Measurements from ENCODE around the gene LATS1.
"Not testable (repeated sequence)": the region's sequence is repeated elsewhere in the genome, so short reads cannot be mapped to it uniquely, and the experiment has no call there.

The LATS1 gene

GRCh38 chr6:149717588-149718458 lies at the start of gene LATS1:
TSS of gene LATS1 (minus strand) at chr6:149718101. CDS start at chr6:149702126, 15,975 bp downstream.
- peak; percentile 81 to 83 for DNase-seq

GRCh38 chr6:149766156-149766769 lies 48.4 kb upstream of the LATS1 start:
- DNase-seq, result no peak

DNA sequence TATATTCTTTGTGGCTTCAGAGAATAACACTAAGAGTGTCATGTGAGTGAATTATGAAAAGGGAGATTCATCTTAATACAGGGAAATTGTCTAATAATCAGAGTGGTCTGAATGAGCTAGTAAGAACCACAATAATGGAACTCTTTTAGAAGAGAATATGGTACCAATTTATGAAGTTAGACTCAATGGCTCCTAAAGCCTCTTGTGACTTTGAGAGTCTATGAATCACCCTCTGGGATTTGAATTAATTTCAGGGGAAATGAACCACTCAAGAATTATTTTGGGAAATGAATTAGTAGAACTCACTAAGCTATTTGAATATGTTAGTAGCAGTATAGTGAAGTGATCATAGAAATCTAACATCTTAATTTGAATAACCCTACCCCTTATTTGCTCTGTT lies 46.0 kb upstream of the LATS1 start:
- DNase-seq, result no peak

GRCh38 chr6:149761438-149761837 lies 43.5 kb upstream of the LATS1 start:
- DNase-seq, result no peak

- no peak for DNase-seq
Observed at GRCh38 chr6:149756261-149756636, 38.3 kb upstream of the LATS1 start.

GRCh38 chr6:149755300-149756260 lies 37.7 kb upstream of the LATS1 start:
- DNase-seq, result no peak

DNA sequence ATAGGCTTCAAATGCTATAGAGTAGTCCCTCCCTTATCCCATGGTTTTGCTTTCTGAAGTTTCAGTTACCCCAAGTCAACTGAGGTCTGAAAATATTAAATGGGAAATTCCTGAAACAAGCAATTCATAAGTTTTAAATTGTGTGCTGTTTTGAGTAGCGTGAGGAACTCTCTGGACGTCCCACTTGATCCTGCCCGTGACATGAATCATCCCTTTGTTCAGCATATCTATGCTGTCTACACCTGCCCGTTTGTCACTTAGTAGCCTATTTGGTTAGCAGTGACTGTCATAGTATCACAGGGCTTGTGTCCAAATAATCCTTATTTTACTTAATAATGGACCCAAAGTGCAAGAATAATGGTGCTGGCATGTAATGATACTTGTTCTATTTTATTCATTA lies 36.6 kb upstream of the LATS1 start:
- no peak for DNase-seq

GRCh38 chr6:149753374-149753637 lies 35.4 kb upstream of the LATS1 start:
- DNase-seq, result not testable (repeated sequence)

DNA sequence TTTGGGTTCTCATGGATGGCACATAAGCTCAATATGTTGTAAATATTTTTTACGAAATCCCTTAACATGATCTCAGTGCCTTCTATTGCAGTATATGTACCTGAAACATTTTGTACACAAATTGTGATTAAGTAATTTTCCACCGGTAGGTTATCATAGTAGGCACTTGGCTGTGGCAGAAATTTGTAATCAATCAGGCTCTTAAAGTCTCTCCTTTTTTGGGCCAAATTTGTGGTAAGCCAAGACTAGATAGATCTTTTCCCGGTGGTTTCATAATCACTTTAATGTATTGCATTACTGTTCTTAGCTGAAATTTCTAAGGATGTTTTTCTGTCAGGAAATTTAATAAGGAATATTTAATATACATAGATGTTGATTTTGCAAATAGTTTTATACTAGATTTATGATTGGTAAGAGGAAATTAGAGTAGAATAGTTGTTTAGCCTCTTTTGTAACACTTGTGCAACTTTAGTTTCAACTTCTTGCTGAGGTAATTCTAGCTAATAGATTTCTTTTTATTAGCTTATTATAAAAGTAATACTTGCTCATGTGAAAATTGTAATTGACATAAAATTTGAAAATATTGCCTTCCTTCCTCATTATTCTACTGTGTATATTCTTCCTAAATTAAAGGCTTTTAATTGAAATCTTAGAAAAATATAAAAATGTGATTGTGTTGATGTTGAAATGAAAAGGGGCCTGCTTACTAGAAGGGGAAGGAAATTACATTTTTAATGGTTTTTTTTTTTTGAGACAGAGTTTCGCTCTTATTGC lies 34.9 kb upstream of the LATS1 start:
- no peak for DNase-seq

DNA sequence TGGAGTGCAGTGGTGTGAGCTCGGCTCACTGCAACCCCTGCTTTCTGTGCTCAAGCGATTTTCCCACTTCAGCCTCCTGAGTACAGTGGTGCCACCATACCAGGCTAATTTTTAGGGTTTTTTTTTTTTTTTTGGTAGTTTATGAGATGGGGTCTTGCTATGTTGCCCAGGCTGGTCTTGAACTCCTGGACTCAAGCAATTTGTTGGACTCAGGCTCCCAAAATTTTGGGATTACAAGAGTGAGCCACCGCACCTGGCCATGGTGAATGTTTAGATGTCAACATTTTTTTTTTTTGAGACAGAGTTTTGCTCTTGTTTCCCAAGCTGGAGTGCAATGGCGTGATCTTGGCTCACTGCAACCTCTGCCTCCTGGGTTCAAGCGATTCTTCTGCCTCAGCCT lies 34.0 kb upstream of the LATS1 start:
- not testable (repeated sequence) for DNase-seq

DNA sequence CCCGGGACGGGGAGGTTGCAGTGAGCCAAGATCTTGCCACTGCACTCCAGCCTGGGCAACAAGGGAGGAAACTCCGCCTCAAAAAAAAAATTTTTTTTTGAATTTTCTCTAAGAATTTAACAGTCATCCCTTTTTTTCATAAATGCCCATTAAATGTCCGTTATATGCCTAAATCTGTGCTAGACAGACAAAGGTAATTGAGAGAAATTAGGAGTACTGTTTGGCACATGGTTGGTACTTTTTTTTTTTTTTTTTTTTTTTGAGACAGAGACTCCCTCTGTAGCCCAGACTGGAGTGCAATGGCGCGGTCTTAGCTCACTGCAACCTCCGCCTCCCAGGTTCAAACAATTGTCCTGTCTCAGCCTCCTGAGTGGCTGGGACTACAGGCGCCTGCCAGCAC lies 33.3 kb upstream of the LATS1 start:
- DNase-seq, result no peak

DNA sequence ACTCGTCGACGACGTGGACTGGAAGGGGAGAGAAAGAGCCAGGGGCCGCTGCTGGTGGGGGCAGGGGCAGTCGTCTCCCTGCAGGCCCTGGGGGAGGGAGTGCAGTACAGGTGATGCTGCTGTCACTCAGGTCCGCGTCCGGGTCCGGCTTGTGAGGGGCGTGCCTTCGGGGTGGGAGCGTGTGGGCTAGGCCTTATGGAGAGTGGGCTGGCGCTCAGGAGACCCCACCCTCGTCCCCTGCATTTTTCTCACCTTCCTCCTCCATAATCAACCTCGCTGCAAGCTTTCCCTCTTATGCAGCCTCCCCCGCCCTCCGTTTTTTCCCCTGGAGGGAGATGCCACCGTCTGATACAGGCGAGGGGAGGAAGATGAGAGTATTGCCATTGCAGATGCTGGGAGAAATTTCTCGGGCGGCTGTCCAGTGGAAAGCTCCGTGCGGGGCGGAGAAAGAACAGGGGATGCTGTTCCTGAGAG lies 32.3 kb upstream of the LATS1 start:
- DNase-seq, result peak; percentile 58 to 72

- DNase-seq, result peak; percentile 78 to 87
Observed at GRCh38 chr6:149749594-149750135, 31.8 kb upstream of the LATS1 start, which contains the start of gene PCMT1. TSS of gene PCMT1 (plus strand) at chr6:149749741. CDS start at chr6:149749902, 161 bp downstream.

- not testable (repeated sequence) for DNase-seq
Observed at GRCh38 chr6:149749082-149749593, 31.2 kb upstream of the LATS1 start.

- peak; percentile 82 to 93 for DNase-seq
Observed at GRCh38 chr6:149746147-149746946, 28.4 kb upstream of the LATS1 start, which contains the start of gene NUP43. TSS of gene NUP43 (minus strand) at chr6:149746529. CDS start at chr6:149746495, 34 bp downstream.

DNA sequence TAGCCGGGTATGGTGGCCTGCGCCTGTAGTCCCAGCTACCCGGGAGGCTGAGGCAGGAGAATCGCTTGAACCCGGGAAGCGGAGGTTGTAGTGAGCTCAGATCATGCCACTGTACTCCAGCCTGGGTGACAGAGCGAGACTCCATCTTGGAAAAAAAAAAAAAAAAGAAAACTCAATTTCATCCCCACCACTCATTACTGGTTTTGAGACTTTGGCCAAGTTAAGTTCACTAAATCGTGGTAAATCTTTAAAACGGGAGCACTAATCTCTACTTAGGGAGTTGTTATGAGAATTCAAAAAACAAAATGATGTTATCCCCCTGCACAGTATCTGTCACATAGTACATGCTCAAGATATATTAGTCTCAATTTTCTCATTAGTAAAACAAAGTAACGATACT lies 27.4 kb upstream of the LATS1 start:
- not testable (repeated sequence) for DNase-seq

GRCh38 chr6:149734915-149735314 lies 17.0 kb upstream of the LATS1 start:
- no peak for DNase-seq

DNA sequence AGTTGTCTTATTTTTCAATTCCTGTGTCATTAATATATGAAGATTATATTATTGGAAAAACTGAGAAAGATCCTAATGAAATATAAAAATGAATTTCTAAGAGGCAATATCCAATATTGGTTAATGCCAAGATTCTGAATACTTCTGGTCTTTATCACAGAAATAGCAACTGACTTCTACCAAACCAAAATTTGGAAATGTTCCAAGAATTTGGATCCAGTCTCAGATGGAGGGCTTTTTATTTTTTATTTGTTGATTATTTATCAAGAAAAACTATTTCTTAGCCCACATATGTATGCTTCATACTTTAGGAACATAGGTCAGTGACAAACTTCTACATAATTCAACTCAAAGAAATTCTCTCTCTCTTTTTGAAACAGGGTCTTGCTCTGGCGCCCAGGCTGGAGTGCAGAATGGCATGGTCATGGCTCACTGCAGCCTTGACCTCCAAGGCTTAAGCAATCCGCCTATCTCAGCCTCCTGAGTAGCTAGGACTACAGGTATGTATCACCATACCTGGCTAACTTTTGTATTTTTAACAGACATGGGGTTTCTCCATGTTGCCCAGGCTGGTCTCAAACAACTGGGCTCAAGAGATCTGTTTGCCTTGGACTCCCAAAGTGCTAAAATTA lies 15.3 kb upstream of the LATS1 start:
- no peak for DNase-seq

GRCh38 chr6:149729824-149730223 lies 11.9 kb upstream of the LATS1 start:
- no peak for DNase-seq

- no peak for DNase-seq
Observed at GRCh38 chr6:149728499-149729234, 10.8 kb upstream of the LATS1 start.

Data from NCI-H2081 (cell line).